Rectal smooth muscle tissue (tissue), 1 donor: ENCODE measurements around the gene CEPT1.

ENCODE experiments used
- H3K27ac ChIP-seq: one replicate; pipeline ENCODE4 v1.7.0; 2013; ENCODE audit warnings: low read depth, low read length, inconsistent platforms
- H3K27me3 ChIP-seq: one replicate; pipeline ENCODE4 v1.7.0; 2013; ENCODE audit warnings: low read length; ENCODE audit not compliant: control insufficient read depth, insufficient read depth
- H3K36me3 ChIP-seq: one replicate; pipeline ENCODE4 v1.7.0; 2013; ENCODE audit warnings: low read length; ENCODE audit not compliant: control insufficient read depth, insufficient read depth
- H3K4me1 ChIP-seq: one replicate; pipeline ENCODE4 v1.7.0; 2013; ENCODE audit warnings: low read length; ENCODE audit not compliant: control insufficient read depth, insufficient read depth
- H3K4me3 ChIP-seq: one replicate; pipeline ENCODE4 v1.7.0; 2013; ENCODE audit warnings: low read length
- H3K9ac ChIP-seq: one replicate; pipeline ENCODE4 v1.7.0; 2013; ENCODE audit warnings: low read length

CEPT1 gene

GRCh38 chr1:111220302-111220890 lies 80.4 kb downstream of the CEPT1 start:
- Histone ChIP-seq H3K4me3 (no peak overlapping the region), H3K9ac (no peak overlapping the region), H3K36me3 (no peaks in the 10 kb centered on the region), H3K27ac (no peak overlapping the region), H3K27me3 (no peaks in the 10 kb centered on the region), H3K4me1 (no peaks in the 10 kb centered on the region)

GRCh38 chr1:111221276-111221632 lies 81.2 kb downstream of the CEPT1 start:
- H3K4me1 ChIP-seq: no peaks in the 10 kb centered on the region
- H3K27me3 ChIP-seq: no peaks in the 10 kb centered on the region
- no peak overlapping the region for H3K27ac ChIP-seq
- H3K4me3 ChIP-seq: no peak overlapping the region
- H3K9ac ChIP-seq: no peak overlapping the region
- H3K36me3 ChIP-seq: no peaks in the 10 kb centered on the region

DNA sequence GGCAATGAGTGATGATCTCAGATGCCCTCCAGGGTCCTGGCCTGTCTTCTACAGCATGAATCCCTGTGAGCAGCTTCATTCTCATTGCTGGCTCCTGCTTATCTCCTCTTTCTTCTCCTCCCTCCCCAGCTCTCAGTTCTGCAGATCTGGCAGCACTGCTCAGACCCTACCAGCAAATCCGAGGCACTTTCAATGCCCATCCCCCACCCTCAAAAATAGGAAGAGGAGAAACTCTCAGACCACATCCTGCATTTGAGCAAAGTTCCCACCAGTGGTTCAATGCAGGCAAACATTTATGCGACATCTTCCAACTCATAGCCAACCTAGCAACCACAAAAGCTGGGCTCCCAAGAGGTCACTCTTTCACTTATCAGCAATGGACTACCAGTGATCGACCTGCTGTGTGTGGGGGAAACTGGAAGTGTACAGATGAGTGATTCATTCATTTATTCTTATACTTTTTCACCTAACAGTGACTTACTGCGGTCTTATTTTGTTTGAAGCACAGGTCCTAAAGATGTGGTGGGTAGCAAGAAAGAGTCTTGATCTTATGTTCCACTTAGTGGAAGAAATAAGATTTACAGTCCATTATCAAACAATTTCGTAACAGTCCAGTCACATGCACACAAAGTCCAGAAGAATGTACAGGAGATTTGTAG lies 81.7 kb downstream of the CEPT1 start:
- H3K36me3 ChIP-seq: no peaks in the 10 kb centered on the region
- no peaks in the 10 kb centered on the region for H3K4me1 ChIP-seq
- H3K27me3 ChIP-seq: no peaks in the 10 kb centered on the region
- H3K9ac ChIP-seq: no peak overlapping the region
- H3K4me3 ChIP-seq: no peak overlapping the region
- no peak overlapping the region for H3K27ac ChIP-seq

GRCh38 chr1:111222308-111223125 lies 82.5 kb downstream of the CEPT1 start:
- H3K27me3 ChIP-seq: no peaks in the 10 kb centered on the region
- H3K4me1 ChIP-seq: no peaks in the 10 kb centered on the region
- no peaks in the 10 kb centered on the region for H3K36me3 ChIP-seq
- H3K27ac ChIP-seq: no peak overlapping the region
- no peak overlapping the region for H3K9ac ChIP-seq
- H3K4me3 ChIP-seq: no peak overlapping the region

DNA sequence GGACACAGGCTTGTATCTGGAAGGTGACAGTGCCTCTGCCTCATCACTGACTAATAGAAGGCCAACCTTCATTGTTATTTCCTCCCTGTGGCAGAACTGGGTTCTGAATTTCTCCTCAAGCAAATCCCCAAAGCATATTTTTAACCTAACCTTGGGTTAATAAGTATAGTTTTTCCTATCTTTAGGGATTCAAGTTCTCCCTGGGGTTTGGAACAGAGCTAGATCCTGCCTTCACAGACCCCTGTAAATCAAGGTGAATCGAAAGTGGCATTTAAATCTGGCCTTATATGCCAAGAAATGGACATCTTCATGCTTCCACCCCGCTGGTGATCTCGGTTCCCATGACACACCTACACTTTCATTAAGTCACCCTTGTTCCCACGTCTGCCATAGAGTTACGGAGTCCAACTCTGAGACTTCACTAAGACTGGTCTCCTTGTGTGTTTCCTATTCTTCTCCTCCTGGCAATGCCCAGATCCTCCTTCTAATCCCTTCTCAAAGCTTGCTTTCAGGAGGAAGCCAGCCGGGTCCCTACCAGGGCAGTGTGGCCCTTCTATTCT lies 83.2 kb downstream of the CEPT1 start:
- Histone ChIP-seq H3K27me3 (no peaks in the 10 kb centered on the region), H3K4me3 (no peak overlapping the region), H3K4me1 (no peaks in the 10 kb centered on the region), H3K9ac (no peak overlapping the region), H3K27ac (no peak overlapping the region), H3K36me3 (no peaks in the 10 kb centered on the region)

- H3K36me3 ChIP-seq: no peaks in the 10 kb centered on the region
- no peak overlapping the region for H3K27ac ChIP-seq
- H3K27me3 ChIP-seq: no peaks in the 10 kb centered on the region
- H3K4me3 ChIP-seq: no peak overlapping the region
- no peaks in the 10 kb centered on the region for H3K4me1 ChIP-seq
- no peak overlapping the region for H3K9ac ChIP-seq
Observed at GRCh38 chr1:111225091-111225490, 85.1 kb downstream of the CEPT1 start.

- H3K27ac ChIP-seq: no peak overlapping the region
- no peaks in the 10 kb centered on the region for H3K36me3 ChIP-seq
- H3K4me1 ChIP-seq: no peaks in the 10 kb centered on the region
- no peak overlapping the region for H3K4me3 ChIP-seq
- no peaks in the 10 kb centered on the region for H3K27me3 ChIP-seq
- no peak overlapping the region for H3K9ac ChIP-seq
Observed at GRCh38 chr1:111225717-111226400, 85.8 kb downstream of the CEPT1 start.

DNA sequence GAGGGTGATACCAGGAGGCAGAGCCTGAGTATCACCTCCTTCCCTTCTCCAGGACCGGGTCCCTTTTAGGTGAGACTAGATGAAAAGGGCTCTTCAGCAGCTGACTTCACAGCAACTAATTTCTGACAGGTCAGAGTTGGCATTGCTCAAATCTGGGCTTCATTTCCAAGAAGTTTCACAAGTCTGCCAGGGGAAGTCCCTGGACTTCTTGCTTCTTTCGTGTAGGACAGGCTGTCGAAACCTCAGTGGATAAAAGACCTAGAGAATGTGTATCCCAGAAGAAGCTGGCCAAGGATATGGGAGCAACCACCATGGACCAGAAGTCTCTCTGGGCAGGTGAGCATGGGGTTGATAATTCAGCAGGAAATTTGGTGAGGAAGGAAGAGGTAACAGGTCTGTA lies 87.4 kb downstream of the CEPT1 start, which contains the start of gene CHI3L2:
Gene CHI3L2, plus strand, starts transcription at position 280 of the 400 bp plus-strand sequence. Its CDS starts 17 bp downstream, at position 297.
- H3K27ac ChIP-seq: no peak within 1 kb of the TSS
- H3K9ac ChIP-seq: no peak within 1 kb of the TSS
- no peaks in the 10 kb centered on the region for H3K36me3 ChIP-seq
- H3K27me3 ChIP-seq: no peaks in the 10 kb centered on the region
- no peaks in the 10 kb centered on the region for H3K4me1 ChIP-seq
- H3K4me3 ChIP-seq: no peak within 1 kb of the TSS

DNA sequence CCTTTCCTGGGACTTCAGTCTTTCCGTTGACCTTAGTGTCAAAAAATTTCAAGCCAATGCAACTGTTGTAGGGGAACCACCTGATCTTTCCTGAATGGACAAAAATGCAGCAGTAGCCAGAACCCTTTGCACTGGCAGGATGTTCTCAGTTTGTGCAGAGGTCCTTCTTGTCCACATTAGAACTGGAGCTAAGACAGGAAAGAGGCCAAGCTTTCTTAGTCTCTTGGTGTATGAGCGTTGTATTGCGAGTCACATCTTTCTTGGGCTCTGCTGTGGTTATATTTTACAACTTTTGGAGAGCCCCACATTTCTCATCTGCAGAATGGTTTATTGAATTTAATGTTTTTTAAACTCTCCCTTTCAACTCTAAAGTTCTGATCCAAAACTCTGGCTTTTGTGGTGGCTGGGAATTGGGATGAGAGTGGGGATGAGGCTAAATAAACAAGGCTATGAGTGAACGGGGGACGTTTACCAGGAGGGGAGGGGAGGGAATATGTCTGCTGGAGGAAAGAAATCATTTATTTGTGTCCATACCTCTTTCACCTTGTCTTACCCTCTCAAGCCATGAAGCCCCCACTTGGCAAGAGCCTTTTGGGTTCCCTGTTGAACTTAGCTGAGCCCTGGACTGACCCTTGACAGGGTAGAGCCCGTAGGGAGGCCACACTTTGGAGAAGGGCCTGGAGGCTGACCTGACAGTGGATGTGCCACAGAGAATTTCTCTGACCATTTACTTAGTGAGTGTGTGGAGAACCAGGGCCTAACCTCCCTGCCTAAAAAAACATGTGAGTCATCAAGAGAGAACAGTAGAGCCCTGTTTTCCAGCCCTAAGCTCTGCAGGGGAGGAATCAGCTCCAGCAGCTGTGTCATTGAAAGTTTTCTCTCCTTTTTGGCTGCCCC lies 88.1 kb downstream of the CEPT1 start:
- no peaks in the 10 kb centered on the region for H3K4me1 ChIP-seq
- no peaks in the 10 kb centered on the region for H3K36me3 ChIP-seq
- no peaks in the 10 kb centered on the region for H3K27me3 ChIP-seq
- H3K9ac ChIP-seq: no peak overlapping the region
- no peak overlapping the region for H3K27ac ChIP-seq
- H3K4me3 ChIP-seq: no peak overlapping the region

DNA sequence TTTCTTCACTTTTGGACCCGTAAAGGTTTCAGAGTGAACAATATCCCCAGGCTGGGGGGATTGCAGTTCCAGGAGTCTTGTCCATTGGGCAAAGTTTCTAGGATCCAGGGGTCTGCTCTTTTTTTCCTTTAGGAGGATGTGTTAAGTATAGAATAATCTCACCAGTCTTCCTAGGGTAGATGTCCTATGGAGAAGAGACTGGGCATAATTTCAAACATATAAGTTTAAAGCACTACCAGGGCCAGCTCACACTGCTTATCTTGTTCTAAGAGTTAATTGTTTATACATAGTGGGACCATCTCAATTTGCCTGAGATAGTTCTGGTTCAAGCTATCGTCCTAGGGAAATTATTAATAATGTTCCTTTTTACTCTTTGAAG lies 88.7 kb downstream of the CEPT1 start:
- H3K27me3 ChIP-seq: no peaks in the 10 kb centered on the region
- H3K36me3 ChIP-seq: no peaks in the 10 kb centered on the region
- H3K4me1 ChIP-seq: no peaks in the 10 kb centered on the region
- H3K27ac ChIP-seq: no peak overlapping the region
- H3K4me3 ChIP-seq: no peak overlapping the region
- no peak overlapping the region for H3K9ac ChIP-seq

DNA sequence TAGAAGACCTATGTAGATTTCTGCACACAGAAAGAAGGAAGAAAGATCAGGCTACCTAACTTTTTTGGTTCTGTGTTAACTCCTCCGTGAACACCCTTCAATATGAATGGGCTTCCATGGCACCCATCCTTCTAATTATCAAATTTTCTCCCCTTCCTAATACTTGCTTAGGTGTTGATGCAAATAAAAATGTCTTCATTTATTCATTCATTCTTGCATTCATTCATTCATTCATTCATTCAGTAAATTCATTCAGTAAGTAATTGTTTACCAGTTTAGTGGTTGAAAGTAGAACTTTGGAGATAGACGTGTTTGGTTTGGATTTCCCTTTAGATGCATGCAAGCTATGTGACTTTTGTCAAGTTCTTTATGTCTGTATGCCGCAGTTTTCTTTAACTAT lies 92.1 kb downstream of the CEPT1 start:
- no peak overlapping the region for H3K27ac ChIP-seq
- H3K4me1 ChIP-seq: no peaks in the 10 kb centered on the region
- H3K9ac ChIP-seq: no peak overlapping the region
- H3K27me3 ChIP-seq: no peaks in the 10 kb centered on the region
- no peak overlapping the region for H3K4me3 ChIP-seq
- no peaks in the 10 kb centered on the region for H3K36me3 ChIP-seq
